Measurements from ENCODE around the gene ARVCF. TPM values are rescaled to one million over a fixed set of nuclear protein-coding genes. Genes with fewer than 3 reads are reported as not detected.

ARVCF gene
- total RNA-seq, 1 experiment from 2014 or later, result 3.0 TPM

Other genes starting within 250 kb of the ARVCF start
- gene GNB1L, start 161.9 kb downstream of the ARVCF start, total RNA-seq (2014; rRNA removed; shearing (Covaris generic)), result 12.2 and 17.7 TPM in 2 replicates
- gene RTL10, start 161.9 kb downstream of the ARVCF start, total RNA-seq (2014; rRNA removed; shearing (Covaris generic)), result 11.5 and 11.7 TPM in 2 replicates
- 288 and 492 TPM in 2 replicates for gene COMT, start 75.1 kb downstream of the ARVCF start, total RNA-seq (2014; rRNA removed; shearing (Covaris generic))
- 25.5 and 42.5 TPM in 2 replicates for gene TXNRD2, start 75.0 kb downstream of the ARVCF start, total RNA-seq (2014; rRNA removed; shearing (Covaris generic))
- 19.6 and 36.9 TPM in 2 replicates for gene TANGO2, start 4.3 kb upstream of the ARVCF start, total RNA-seq (2014; rRNA removed; shearing (Covaris generic))
- 24.8 and 26.5 TPM in 2 replicates for gene DGCR8, start 63.4 kb upstream of the ARVCF start, total RNA-seq (2014; rRNA removed; shearing (Covaris generic))
- 962 and 1,093 TPM in 2 replicates for gene RANBP1, start 99.3 kb upstream of the ARVCF start, total RNA-seq (2014; rRNA removed; shearing (Covaris generic))
- gene TRMT2A, start 100.4 kb upstream of the ARVCF start, total RNA-seq (2014; rRNA removed; shearing (Covaris generic)), result 39.9 and 58.7 TPM in 2 replicates
- 9.0 and 10.6 TPM in 2 replicates for gene ZDHHC8, start 115.0 kb upstream of the ARVCF start, total RNA-seq (2014; rRNA removed; shearing (Covaris generic))
- gene CCDC188, start 134.2 kb upstream of the ARVCF start, total RNA-seq (2014; rRNA removed; shearing (Covaris generic)), result 0.16 and 0.84 TPM in 2 replicates

All from SJSA1 (cell line).